ENCODE results near the gene PHLDB2. TPM values are rescaled to one million over a fixed set of nuclear protein-coding genes. Genes with fewer than 3 reads are reported as not detected.

The PHLDB2 gene
- polyA plus RNA-seq, 4 donors = 1.1 to 17.8 (median 4.5) TPM

- H3K27ac ChIP-seq (ENCODE audit: low read depth in 1 of 3, low read length in 2 of 3) = no peak overlapping the region
- FAIRE-seq = no peak
- H3K4me3 ChIP-seq (ENCODE audit: low read depth in 1 of 3, low read length in 3 of 3) = no peak overlapping the region
- no peaks in the 10 kb centered on the region for H3K4me1 ChIP-seq (ENCODE audit: control insufficient read depth in 3 of 3, insufficient read depth in 2 of 3, low read depth in 1 of 3, low read length in 2 of 3)
- H3K27me3 ChIP-seq (ENCODE audit: control insufficient read depth in 3 of 3, insufficient read depth in 3 of 3, low read length in 3 of 3) = no peaks in the 10 kb centered on the region
- H3K36me3 ChIP-seq (ENCODE audit: control insufficient read depth in 3 of 3, insufficient read depth in 2 of 3, low read depth in 1 of 3, low read length in 3 of 3) = peaks cover 0 to 3% (median 0%) of the 10 kb centered on the region in 3 donors
- peak; percentile 24 to 49 for DNase-seq
- H3K9me3 ChIP-seq (ENCODE audit: control insufficient read depth in 2 of 2, insufficient read depth in 1 of 2, low read depth in 1 of 2, low read length in 1 of 2) = no peaks in the 10 kb centered on the region
- 24 to 41% (median 28%) methylated on average over 1 of the region's 1 CpG for WGBS, 3 donors
Observed at GRCh38 chr3:111895071-111895470, 36.0 kb downstream of the PHLDB2 start.

GRCh38 chr3:111899966-111900365, 40.9 kb downstream of the PHLDB2 start:
- Histone ChIP-seq H3K4me1 (ENCODE audit: control insufficient read depth in 3 of 3, insufficient read depth in 2 of 3, low read depth in 1 of 3, low read length in 2 of 3) (no peaks in the 10 kb centered on the region), H3K36me3 (ENCODE audit: control insufficient read depth in 3 of 3, insufficient read depth in 2 of 3, low read depth in 1 of 3, low read length in 3 of 3) (no peaks in the 10 kb centered on the region), H3K4me3 (ENCODE audit: low read depth in 1 of 3, low read length in 3 of 3) (no peak overlapping the region), H3K27me3 (ENCODE audit: control insufficient read depth in 3 of 3, insufficient read depth in 3 of 3, low read length in 3 of 3) (no peaks in the 10 kb centered on the region), H3K27ac (ENCODE audit: low read depth in 1 of 3, low read length in 2 of 3) (no peak overlapping the region), H3K9me3 (ENCODE audit: control insufficient read depth in 2 of 2, insufficient read depth in 1 of 2, low read depth in 1 of 2, low read length in 1 of 2) (no peaks in the 10 kb centered on the region)
- FAIRE-seq (no peak), DNase-seq (no peak)
- WGBS, 3 donors = 65 to 77% (median 77%) methylated on average over 2 of the region's 2 CpGs

- Histone ChIP-seq H3K27me3 (ENCODE audit: control insufficient read depth in 3 of 3, insufficient read depth in 3 of 3, low read length in 3 of 3) (no peaks in the 10 kb centered on the region), H3K4me3 (ENCODE audit: low read depth in 1 of 3, low read length in 3 of 3) (no peak overlapping the region), H3K36me3 (ENCODE audit: control insufficient read depth in 3 of 3, insufficient read depth in 2 of 3, low read depth in 1 of 3, low read length in 3 of 3) (no peaks in the 10 kb centered on the region), H3K27ac (ENCODE audit: low read depth in 1 of 3, low read length in 2 of 3) (no peak overlapping the region), H3K4me1 (ENCODE audit: control insufficient read depth in 3 of 3, insufficient read depth in 2 of 3, low read depth in 1 of 3, low read length in 2 of 3) (no peaks in the 10 kb centered on the region), H3K9me3 (ENCODE audit: control insufficient read depth in 2 of 2, insufficient read depth in 1 of 2, low read depth in 1 of 2, low read length in 1 of 2) (no peaks in the 10 kb centered on the region)
- no peak for DNase-seq
- FAIRE-seq = no peak
- 80 to 90% (median 90%) methylated on average over 2 of the region's 2 CpGs for WGBS, 3 donors
Observed at GRCh38 chr3:111901637-111902036, 42.6 kb downstream of the PHLDB2 start.

GRCh38 chr3:111902534-111902933, 43.5 kb downstream of the PHLDB2 start:
- no peak overlapping the region for H3K4me3 ChIP-seq (ENCODE audit: low read depth in 1 of 3, low read length in 3 of 3)
- H3K27me3 ChIP-seq (ENCODE audit: control insufficient read depth in 3 of 3, insufficient read depth in 3 of 3, low read length in 3 of 3) = no peaks in the 10 kb centered on the region
- 78 to 91% (median 81%) methylated on average over 4 of the region's 4 CpGs for WGBS, 3 donors
- H3K36me3 ChIP-seq (ENCODE audit: control insufficient read depth in 3 of 3, insufficient read depth in 2 of 3, low read depth in 1 of 3, low read length in 3 of 3) = no peaks in the 10 kb centered on the region
- FAIRE-seq (no peak), DNase-seq (no peak)
- peaks cover 0 to 4% (median 0%) of the 10 kb centered on the region in 3 donors for H3K4me1 ChIP-seq (ENCODE audit: control insufficient read depth in 3 of 3, insufficient read depth in 2 of 3, low read depth in 1 of 3, low read length in 2 of 3)
- H3K9me3 ChIP-seq (ENCODE audit: control insufficient read depth in 2 of 2, insufficient read depth in 1 of 2, low read depth in 1 of 2, low read length in 1 of 2) = no peaks in the 10 kb centered on the region
- H3K27ac ChIP-seq (ENCODE audit: low read depth in 1 of 3, low read length in 2 of 3) = no peak overlapping the region

- Histone ChIP-seq H3K27me3 (ENCODE audit: control insufficient read depth in 3 of 3, insufficient read depth in 3 of 3, low read length in 3 of 3) (no peaks in the 10 kb centered on the region), H3K4me1 (ENCODE audit: control insufficient read depth in 3 of 3, insufficient read depth in 2 of 3, low read depth in 1 of 3, low read length in 2 of 3) (peaks cover 0 to 4% (median 0%) of the 10 kb centered on the region in 3 donors), H3K27ac (ENCODE audit: low read depth in 1 of 3, low read length in 2 of 3) (no peak overlapping the region), H3K9me3 (ENCODE audit: control insufficient read depth in 2 of 2, insufficient read depth in 1 of 2, low read depth in 1 of 2, low read length in 1 of 2) (no peaks in the 10 kb centered on the region), H3K4me3 (ENCODE audit: low read depth in 1 of 3, low read length in 3 of 3) (no peak overlapping the region), H3K36me3 (ENCODE audit: control insufficient read depth in 3 of 3, insufficient read depth in 2 of 3, low read depth in 1 of 3, low read length in 3 of 3) (no peaks in the 10 kb centered on the region)
- no peak for DNase-seq
- FAIRE-seq = no peak
- 67 to 82% (median 71%) methylated on average over 2 of the region's 2 CpGs for WGBS, 3 donors
Observed at GRCh38 chr3:111903067-111903511, 44.0 kb downstream of the PHLDB2 start.

GRCh38 chr3:111904376-111905241, 45.5 kb downstream of the PHLDB2 start:
- H3K27me3 ChIP-seq (ENCODE audit: control insufficient read depth in 3 of 3, insufficient read depth in 3 of 3, low read length in 3 of 3) = no peaks in the 10 kb centered on the region
- H3K4me1 ChIP-seq (ENCODE audit: control insufficient read depth in 3 of 3, insufficient read depth in 2 of 3, low read depth in 1 of 3, low read length in 2 of 3) = peaks cover 0 to 4% (median 0%) of the 10 kb centered on the region in 3 donors
- no peaks in the 10 kb centered on the region for H3K9me3 ChIP-seq (ENCODE audit: control insufficient read depth in 2 of 2, insufficient read depth in 1 of 2, low read depth in 1 of 2, low read length in 1 of 2)
- peak overlapping the region in 1 of 3 donors; percentile 26 for H3K27ac ChIP-seq (ENCODE audit: low read depth in 1 of 3, low read length in 2 of 3)
- no peak for FAIRE-seq
- WGBS, 3 donors = 87 to 93% (median 92%) methylated on average over 4 of the region's 4 CpGs
- no peak overlapping the region for H3K4me3 ChIP-seq (ENCODE audit: low read depth in 1 of 3, low read length in 3 of 3)
- DNase-seq = no peak
- H3K36me3 ChIP-seq (ENCODE audit: control insufficient read depth in 3 of 3, insufficient read depth in 2 of 3, low read depth in 1 of 3, low read length in 3 of 3) = no peaks in the 10 kb centered on the region

- Histone ChIP-seq H3K27me3 (ENCODE audit: control insufficient read depth in 3 of 3, insufficient read depth in 3 of 3, low read length in 3 of 3) (no peaks in the 10 kb centered on the region), H3K27ac (ENCODE audit: low read depth in 1 of 3, low read length in 2 of 3) (no peak overlapping the region), H3K9me3 (ENCODE audit: control insufficient read depth in 2 of 2, insufficient read depth in 1 of 2, low read depth in 1 of 2, low read length in 1 of 2) (no peaks in the 10 kb centered on the region), H3K4me1 (ENCODE audit: control insufficient read depth in 3 of 3, insufficient read depth in 2 of 3, low read depth in 1 of 3, low read length in 2 of 3) (peaks cover 0 to 8% (median 3%) of the 10 kb centered on the region in 3 donors), H3K36me3 (ENCODE audit: control insufficient read depth in 3 of 3, insufficient read depth in 2 of 3, low read depth in 1 of 3, low read length in 3 of 3) (no peaks in the 10 kb centered on the region), H3K4me3 (ENCODE audit: low read depth in 1 of 3, low read length in 3 of 3) (no peak overlapping the region)
- DNase-seq (no peak), FAIRE-seq (no peak)
- WGBS, 3 donors = 71 to 85% (median 80%) methylated on average over 2 of the region's 2 CpGs
Observed at GRCh38 chr3:111906656-111907055, 47.6 kb downstream of the PHLDB2 start.

GRCh38 chr3:111907151-111907550, 48.1 kb downstream of the PHLDB2 start:
- WGBS, 3 donors = 48 to 65% (median 58%) methylated on average over 4 of the region's 4 CpGs
- no peaks in the 10 kb centered on the region for H3K27me3 ChIP-seq (ENCODE audit: control insufficient read depth in 3 of 3, insufficient read depth in 3 of 3, low read length in 3 of 3)
- H3K4me3 ChIP-seq (ENCODE audit: low read depth in 1 of 3, low read length in 3 of 3) = no peak overlapping the region
- H3K27ac ChIP-seq (ENCODE audit: low read depth in 1 of 3, low read length in 2 of 3) = no peak overlapping the region
- FAIRE-seq (no peak), DNase-seq (peak in 1 of 2 donors; percentile 15)
- peaks cover 0 to 8% (median 3%) of the 10 kb centered on the region in 3 donors for H3K4me1 ChIP-seq (ENCODE audit: control insufficient read depth in 3 of 3, insufficient read depth in 2 of 3, low read depth in 1 of 3, low read length in 2 of 3)
- H3K36me3 ChIP-seq (ENCODE audit: control insufficient read depth in 3 of 3, insufficient read depth in 2 of 3, low read depth in 1 of 3, low read length in 3 of 3) = no peaks in the 10 kb centered on the region
- no peaks in the 10 kb centered on the region for H3K9me3 ChIP-seq (ENCODE audit: control insufficient read depth in 2 of 2, insufficient read depth in 1 of 2, low read depth in 1 of 2, low read length in 1 of 2)
